ENCODE data around the gene PPARA.

DNA sequence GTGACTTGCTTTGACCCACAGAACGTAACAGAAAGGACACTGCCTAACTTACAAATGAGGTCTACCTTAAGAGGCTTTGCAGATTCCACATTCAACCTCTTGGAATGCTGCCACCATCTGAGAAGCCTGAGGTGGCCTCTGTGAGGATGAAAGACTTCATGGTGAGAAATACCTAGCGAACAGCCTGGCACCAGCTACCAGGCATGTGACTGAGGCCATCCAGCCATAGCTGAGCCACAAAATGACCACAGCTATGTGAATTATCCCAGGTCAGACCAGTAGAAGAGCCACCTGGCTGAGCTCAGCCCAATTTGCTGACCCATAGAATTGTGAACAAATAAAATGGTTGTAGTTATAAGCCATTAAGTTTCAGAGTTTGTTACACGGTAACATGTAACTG lies 37.5 kb downstream of the PPARA start:
- TF ChIP-seq, protein P1, sequence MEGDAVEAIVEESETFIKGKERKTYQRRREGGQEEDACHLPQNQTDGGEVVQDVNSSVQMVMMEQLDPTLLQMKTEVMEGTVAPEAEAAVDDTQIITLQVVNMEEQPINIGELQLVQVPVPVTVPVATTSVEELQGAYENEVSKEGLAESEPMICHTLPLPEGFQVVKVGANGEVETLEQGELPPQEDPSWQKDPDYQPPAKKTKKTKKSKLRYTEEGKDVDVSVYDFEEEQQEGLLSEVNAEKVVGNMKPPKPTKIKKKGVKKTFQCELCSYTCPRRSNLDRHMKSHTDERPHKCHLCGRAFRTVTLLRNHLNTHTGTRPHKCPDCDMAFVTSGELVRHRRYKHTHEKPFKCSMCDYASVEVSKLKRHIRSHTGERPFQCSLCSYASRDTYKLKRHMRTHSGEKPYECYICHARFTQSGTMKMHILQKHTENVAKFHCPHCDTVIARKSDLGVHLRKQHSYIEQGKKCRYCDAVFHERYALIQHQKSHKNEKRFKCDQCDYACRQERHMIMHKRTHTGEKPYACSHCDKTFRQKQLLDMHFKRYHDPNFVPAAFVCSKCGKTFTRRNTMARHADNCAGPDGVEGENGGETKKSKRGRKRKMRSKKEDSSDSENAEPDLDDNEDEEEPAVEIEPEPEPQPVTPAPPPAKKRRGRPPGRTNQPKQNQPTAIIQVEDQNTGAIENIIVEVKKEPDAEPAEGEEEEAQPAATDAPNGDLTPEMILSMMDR (IDR thresholded peaks at IDR 0.05), result no peak
- TF ChIP-seq POLR2A (IDR thresholded peaks at IDR 0.05) (no peak), EP300 (IDR thresholded peaks at IDR 0.05) (no peak)
